ENCODE results near the gene OSBPL3.

The OSBPL3 gene

DNA sequence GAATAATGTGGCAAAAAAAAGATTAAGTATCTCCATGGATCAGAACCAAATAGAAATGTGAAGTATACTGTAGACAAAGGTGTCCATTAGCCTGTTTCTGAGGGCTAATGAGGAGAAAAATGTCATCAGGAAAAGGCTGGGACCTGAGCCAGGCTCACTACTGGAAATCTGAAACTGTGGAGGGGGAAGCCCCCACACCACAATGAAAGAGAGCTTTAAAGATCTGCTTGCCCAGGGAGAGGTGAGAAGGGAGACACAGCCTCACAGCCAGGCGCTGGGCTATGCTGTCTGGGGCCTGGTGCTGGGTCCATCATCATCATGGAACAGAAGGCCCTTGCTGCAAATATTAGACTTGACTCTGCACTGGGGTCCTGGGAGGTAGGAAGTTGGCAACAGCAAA, 90.4 kb downstream of the OSBPL3 start:
- TF ChIP-seq, protein P1, sequence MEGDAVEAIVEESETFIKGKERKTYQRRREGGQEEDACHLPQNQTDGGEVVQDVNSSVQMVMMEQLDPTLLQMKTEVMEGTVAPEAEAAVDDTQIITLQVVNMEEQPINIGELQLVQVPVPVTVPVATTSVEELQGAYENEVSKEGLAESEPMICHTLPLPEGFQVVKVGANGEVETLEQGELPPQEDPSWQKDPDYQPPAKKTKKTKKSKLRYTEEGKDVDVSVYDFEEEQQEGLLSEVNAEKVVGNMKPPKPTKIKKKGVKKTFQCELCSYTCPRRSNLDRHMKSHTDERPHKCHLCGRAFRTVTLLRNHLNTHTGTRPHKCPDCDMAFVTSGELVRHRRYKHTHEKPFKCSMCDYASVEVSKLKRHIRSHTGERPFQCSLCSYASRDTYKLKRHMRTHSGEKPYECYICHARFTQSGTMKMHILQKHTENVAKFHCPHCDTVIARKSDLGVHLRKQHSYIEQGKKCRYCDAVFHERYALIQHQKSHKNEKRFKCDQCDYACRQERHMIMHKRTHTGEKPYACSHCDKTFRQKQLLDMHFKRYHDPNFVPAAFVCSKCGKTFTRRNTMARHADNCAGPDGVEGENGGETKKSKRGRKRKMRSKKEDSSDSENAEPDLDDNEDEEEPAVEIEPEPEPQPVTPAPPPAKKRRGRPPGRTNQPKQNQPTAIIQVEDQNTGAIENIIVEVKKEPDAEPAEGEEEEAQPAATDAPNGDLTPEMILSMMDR (conservative IDR thresholded peaks at IDR 0.05; ENCODE audit: low read depth, low read length): no peak
- DNase-seq (ENCODE audit: low read depth): no peak
- no peak overlapping the region for H3K4me3 ChIP-seq (ENCODE audit: low read depth, low read length)

DNA sequence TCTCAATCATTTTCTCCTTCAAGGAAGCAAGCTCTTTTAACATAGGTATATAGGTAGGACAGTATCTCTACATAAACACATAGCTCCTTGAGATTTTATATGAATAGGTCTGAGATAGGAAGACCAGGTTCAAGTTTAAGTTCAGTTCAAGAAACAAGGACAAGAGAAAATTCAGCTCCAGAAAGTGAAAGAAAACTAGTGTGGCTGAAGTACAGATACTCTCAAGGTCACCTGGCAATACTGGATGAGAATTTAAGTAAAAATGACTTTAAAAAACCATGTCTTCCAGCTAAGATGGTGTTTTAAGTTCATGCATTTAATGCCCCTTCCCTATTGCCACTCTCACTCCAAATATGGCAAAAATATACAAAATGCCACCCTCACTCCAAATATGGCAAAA, 91.3 kb downstream of the OSBPL3 start:
- DNase-seq (ENCODE audit: low read depth): no peak
- TF ChIP-seq, protein P1 (conservative IDR thresholded peaks at IDR 0.05; ENCODE audit: low read depth, low read length): no peak
- H3K4me3 ChIP-seq (ENCODE audit: low read depth, low read length): no peak overlapping the region

DNA sequence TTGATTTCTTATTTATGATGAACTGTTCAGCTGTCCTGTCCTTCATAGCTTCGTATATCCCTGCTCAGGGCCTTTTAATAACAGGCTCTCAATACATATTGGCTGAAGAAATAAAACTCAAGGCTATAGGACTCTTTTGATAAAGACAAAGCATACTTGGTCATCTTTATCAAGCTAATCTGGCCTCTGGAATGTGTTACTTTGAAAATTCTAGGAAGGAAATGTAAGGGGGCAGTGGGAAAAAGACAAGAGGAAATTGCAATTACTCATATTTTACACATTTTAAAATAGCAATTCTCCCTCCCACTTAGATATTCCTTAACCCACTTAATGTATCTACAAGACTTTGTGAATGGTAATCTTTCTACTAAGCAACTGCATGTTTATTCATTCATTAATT, 94.3 kb downstream of the OSBPL3 start:
- H3K4me3 ChIP-seq (ENCODE audit: low read depth, low read length): no peak overlapping the region
- TF ChIP-seq, protein P1 (conservative IDR thresholded peaks at IDR 0.05; ENCODE audit: low read depth, low read length): no peak
- no peak for DNase-seq (ENCODE audit: low read depth)

DNA sequence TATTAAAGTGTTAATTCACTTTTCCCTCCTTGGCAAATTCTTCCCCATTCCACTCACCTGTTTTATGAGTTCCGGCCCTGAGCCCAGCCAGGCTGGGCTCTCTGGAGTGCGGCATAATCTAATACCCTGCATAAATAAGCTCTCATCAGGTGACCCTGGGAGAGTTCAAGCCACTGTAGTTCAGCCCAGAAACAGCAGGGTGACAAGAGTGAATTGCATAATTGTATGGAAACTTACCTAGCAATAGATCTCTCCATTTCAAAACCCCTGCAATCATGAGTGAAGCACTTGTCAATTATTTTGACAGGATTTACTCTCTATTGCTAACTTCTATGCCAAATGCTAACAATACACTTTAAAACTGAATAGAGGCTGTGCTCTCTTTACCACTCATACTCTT, 94.7 kb downstream of the OSBPL3 start:
- TF ChIP-seq, protein P1 (conservative IDR thresholded peaks at IDR 0.05; ENCODE audit: low read depth, low read length): no peak
- peak; percentile 43 for DNase-seq (ENCODE audit: low read depth)
- H3K4me3 ChIP-seq (ENCODE audit: low read depth, low read length): no peak overlapping the region

DNA sequence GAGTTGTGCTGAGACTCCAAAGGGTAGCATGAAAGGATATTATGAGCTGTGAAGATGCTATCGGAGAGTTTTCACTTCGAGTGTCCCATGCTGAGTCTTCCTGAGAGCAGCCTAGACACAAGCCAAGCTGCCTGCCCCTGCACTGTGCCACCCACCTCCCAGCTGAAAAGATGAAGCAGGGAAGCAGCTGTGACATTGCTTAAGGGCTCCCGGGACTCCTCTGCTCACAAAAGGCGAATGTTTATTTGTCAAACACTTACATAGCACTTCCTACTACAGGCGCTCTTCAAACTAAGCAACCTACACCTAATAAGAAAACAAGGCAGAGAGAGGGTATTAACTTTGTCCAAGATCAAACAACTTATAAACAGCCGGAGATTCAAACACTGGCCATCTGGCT, 95.6 kb downstream of the OSBPL3 start:
- H3K4me3 ChIP-seq (ENCODE audit: low read depth, low read length): no peak overlapping the region
- TF ChIP-seq, protein P1 (conservative IDR thresholded peaks at IDR 0.05; ENCODE audit: low read depth, low read length): no peak
- DNase-seq (ENCODE audit: low read depth): peak; percentile 18

DNA sequence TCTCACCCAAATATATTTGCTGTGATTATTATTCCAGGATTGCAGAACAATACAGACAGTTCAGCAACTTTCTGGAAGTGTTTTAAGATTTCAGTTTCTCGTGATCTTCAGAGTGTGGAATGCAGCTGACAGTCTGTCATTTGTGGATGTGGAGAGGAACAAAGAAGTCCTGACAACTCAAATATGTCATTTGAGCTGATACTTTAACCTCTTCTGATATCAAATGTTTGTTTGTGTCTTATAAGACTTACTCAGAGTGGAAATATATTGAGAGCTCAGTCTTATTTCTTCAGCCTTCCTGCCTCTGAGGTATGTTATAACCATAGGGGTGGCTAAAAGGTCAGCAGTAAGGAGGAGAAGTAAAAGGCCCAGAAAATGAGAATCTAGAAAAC, 96.4 kb downstream of the OSBPL3 start:
- DNase-seq (ENCODE audit: low read depth): peak; percentile 58
- TF ChIP-seq, protein P1 (conservative IDR thresholded peaks at IDR 0.05; ENCODE audit: low read depth, low read length): no peak

DNA sequence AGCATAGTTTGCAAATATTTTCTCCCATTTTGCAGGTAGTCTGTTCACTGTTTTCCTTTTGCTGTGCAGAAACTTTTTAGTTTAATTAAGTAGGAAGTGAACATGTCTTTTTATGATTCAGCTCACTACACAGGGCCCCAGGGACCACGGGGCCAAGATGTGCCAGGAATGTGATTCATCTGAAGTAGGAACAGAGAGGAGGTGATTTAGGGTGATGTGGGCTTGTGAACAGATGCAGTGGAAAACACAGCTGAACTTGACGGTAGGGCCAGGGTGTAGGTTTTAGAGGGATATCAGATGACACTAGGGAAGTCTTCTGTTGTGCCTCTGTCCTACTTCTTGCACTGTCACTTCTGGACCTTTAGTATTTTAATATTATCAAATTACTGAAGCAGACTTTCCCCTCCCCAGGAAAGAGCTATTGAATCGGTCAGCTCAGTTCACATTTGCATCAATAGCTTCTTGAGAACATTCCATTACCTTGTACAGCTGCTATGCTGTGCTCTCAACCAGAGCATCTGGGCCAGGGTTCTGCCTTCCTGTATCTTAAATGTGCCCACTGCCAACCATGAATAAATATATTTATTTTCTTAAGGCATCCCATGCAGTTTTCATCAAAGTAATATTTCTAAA, 96.9 kb downstream of the OSBPL3 start:
- TF ChIP-seq, protein P1 (conservative IDR thresholded peaks at IDR 0.05; ENCODE audit: low read depth, low read length): no peak
- DNase-seq (ENCODE audit: low read depth): peak; percentile 92
- H3K4me3 ChIP-seq (ENCODE audit: low read depth, low read length): no peak overlapping the region

More for the DNA sequence above, 96.4 kb downstream of the OSBPL3 start:
- H3K4me3 ChIP-seq (ENCODE audit: low read depth, low read length): no peak overlapping the region

All from choroid plexus epithelial cell (primary cell).